SU-DHL-6 (cell line): ENCODE measurements around the gene RABGGTA.

Source experiments
- CTCF ChIP-seq: fragments of 200-600 bp; sonication (generic); IDR thresholded peaks from one replicate; pipeline ENCODE4 v1.5.1; 2017; ENCODE audit warnings: antibody characterized with exemption, mild to moderate bottlenecking, low read length, moderate library complexity; ENCODE audit not compliant: insufficient read depth, poor library complexity, severe bottlenecking
- EZH2phosphoT487 ChIP-seq: fragments of 200-600 bp; sonication (generic), shearing (Covaris generic); conservative IDR thresholded peaks from 2 replicates; pipeline ENCODE4 v1.6.1; 2018; ENCODE audit warnings: mild to moderate bottlenecking, antibody characterized with exemption, low read length, moderate library complexity, mixed read lengths

DNA sequence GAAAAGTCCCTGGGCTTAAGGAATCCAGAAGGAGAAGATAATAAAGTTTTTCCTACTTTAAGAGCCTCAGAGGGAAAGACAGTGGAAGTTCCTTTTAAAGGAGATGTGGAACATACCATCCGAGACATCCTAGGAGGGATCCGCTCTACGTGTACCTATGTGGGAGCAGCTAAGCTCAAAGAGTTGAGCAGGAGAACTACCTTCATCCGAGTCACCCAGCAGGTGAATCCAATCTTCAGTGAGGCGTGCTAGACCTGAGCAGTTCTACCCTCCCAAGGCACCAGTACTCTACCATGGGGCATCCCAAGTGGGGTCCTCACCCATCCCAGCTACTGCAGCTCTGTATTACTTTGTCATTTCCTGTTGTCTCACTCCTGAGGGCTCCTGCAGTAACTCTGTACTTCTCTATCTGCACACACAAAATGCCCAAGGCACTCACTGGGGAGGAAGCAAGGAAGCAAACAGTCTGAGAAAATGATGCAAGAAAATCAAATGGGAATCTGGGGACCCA, 32.8 kb downstream of the RABGGTA start:
- TF ChIP-seq CTCF = no peak
- no peak for TF ChIP-seq EZH2phosphoT487
